HG03039 (cell line): ENCODE measurements around the gene GALNS.
A peak's percentile ranks its signal among the peaks of the same experiment; 100 is the strongest.
"Not testable (repeated sequence)": the region's sequence is repeated elsewhere in the genome, so short reads cannot be mapped to it uniquely, and the experiment has no call there.

Experiments used
- ATAC-seq: cut with Tn5 transposase; IDR thresholded peaks from one replicate; pipeline ENCODE4 v1.9.1; 2021; ENCODE audit warnings: mild to moderate bottlenecking, moderate library complexity; ENCODE audit not compliant: unreplicated experiment

GALNS gene

GRCh38 chr16:88856828-88857727 lies at the start of gene GALNS, which contains the start of gene TRAPPC2L:
Gene GALNS (minus strand): TSS chr16:88856947. CDS start chr16:88856877, 70 bp downstream.
Gene TRAPPC2L (plus strand): TSS chr16:88857127. CDS start chr16:88857151, 24 bp downstream.
- peak; percentile 77 for ATAC-seq

GRCh38 chr16:88906020-88906419 lies 49.3 kb upstream of the GALNS start:
- ATAC-seq = no peak

- no peak for ATAC-seq
Observed at GRCh38 chr16:88905563-88905962, 48.8 kb upstream of the GALNS start.

GRCh38 chr16:88904676-88905365 lies 48.1 kb upstream of the GALNS start:
- no peak for ATAC-seq

GRCh38 chr16:88903267-88903666 lies 46.5 kb upstream of the GALNS start:
- ATAC-seq = no peak

GRCh38 chr16:88902744-88903143 lies 46.0 kb upstream of the GALNS start:
- ATAC-seq = no peak

- no peak for ATAC-seq
Observed at GRCh38 chr16:88901718-88902337, 45.1 kb upstream of the GALNS start.

GRCh38 chr16:88900662-88901052 lies 43.9 kb upstream of the GALNS start:
- ATAC-seq = no peak

- no peak for ATAC-seq
Observed at GRCh38 chr16:88899901-88900661, 43.3 kb upstream of the GALNS start.

- no peak for ATAC-seq
Observed at GRCh38 chr16:88897696-88898425, 41.1 kb upstream of the GALNS start.

GRCh38 chr16:88896238-88897070 lies 39.7 kb upstream of the GALNS start:
- no peak for ATAC-seq

- ATAC-seq = no peak
Observed at GRCh38 chr16:88895335-88895734, 38.6 kb upstream of the GALNS start.

- ATAC-seq = no peak
Observed at GRCh38 chr16:88894681-88895300, 38.0 kb upstream of the GALNS start.

GRCh38 chr16:88894266-88894665 lies 37.5 kb upstream of the GALNS start:
- ATAC-seq = not testable (repeated sequence)

- no peak for ATAC-seq
Observed at GRCh38 chr16:88893127-88893968, 36.6 kb upstream of the GALNS start.

GRCh38 chr16:88892065-88892464 lies 35.3 kb upstream of the GALNS start:
- no peak for ATAC-seq

GRCh38 chr16:88891083-88891482 lies 34.3 kb upstream of the GALNS start:
- ATAC-seq = no peak
